Caco-2 (cell line): Measurements from ENCODE around the gene GTPBP3. TPM values are rescaled to one million over a fixed set of nuclear protein-coding genes. Genes with fewer than 3 reads are reported as not detected.

ENCODE experiments used
- BruUV-seq: library from RNA; stranded (reverse); fragments of 400-500 nt; replicated peaks from 2 replicates; lab custom pipeline; 2021; lab: Mats Ljungman, UMichigan
- CTCF ChIA-PET: fragments of 300-600 bp; sonication (Branson Sonifier 250); formaldehyde crosslinking; loops from one replicate; lab custom pipeline; 2022; ENCODE audit warnings: antibody characterized with exemption; lab: Charles Lee
- POLR2A ChIA-PET: fragments of 300-600 bp; sonication (Branson Sonifier 250); formaldehyde crosslinking; loops from one replicate; lab custom pipeline; 2022; ENCODE audit warnings: antibody characterized with exemption; lab: Charles Lee
- DNase-seq, 2 experiments: peaks; one replicate each; pipeline versions ENCODE4 v3.0.0 to v3.0.0-alpha.2; 2020 to 2022
- H3K27me3 ChIP-seq: replicated peaks from 2 replicates; pipeline ENCODE4 v1.6.0; 2011; ENCODE audit warnings: low read length; ENCODE audit not compliant: control insufficient read depth, insufficient read depth
- H3K36me3 ChIP-seq: 2 replicates; pipeline ENCODE4 v1.5.1; 2011; ENCODE audit warnings: low read length; ENCODE audit not compliant: control insufficient read depth, insufficient read depth
- H3K4me1 ChIP-seq: fragments of 250-450 bp; sonication (Bioruptor Pico); 2 replicates; pipeline ENCODE4 v1.5.1; 2020; ENCODE audit warnings: mild to moderate bottlenecking
- H3K4me3 ChIP-seq: 2 replicates; pipeline ENCODE4 v1.5.1; 2011; ENCODE audit warnings: low read depth, mild to moderate bottlenecking, control low read depth, low read length
- H3K9me3 ChIP-seq: fragments of 250-450 bp; sonication (Bioruptor Pico); 2 replicates; pipeline ENCODE4 v1.5.1; 2020; ENCODE audit warnings: mild to moderate bottlenecking, moderate library complexity
- H3K27ac Mint-ChIP-seq: one replicate; pipeline ENCODE4 v1.8.0; 2022; ENCODE audit warnings: mixed read lengths; ENCODE audit not compliant: unreplicated experiment
- H3K27me3 Mint-ChIP-seq: one replicate; pipeline ENCODE4 v1.8.0; 2022; ENCODE audit warnings: mixed read lengths; ENCODE audit not compliant: insufficient read depth, unreplicated experiment
- H3K36me3 Mint-ChIP-seq: one replicate; pipeline ENCODE4 v1.8.0; 2022; ENCODE audit warnings: mild to moderate bottlenecking, mixed read lengths; ENCODE audit not compliant: insufficient read depth, unreplicated experiment
- H3K4me1 Mint-ChIP-seq: one replicate; pipeline ENCODE4 v1.8.0; 2022; ENCODE audit warnings: low read depth, mixed read lengths; ENCODE audit not compliant: unreplicated experiment
- H3K4me3 Mint-ChIP-seq: one replicate; pipeline ENCODE4 v1.8.0; 2022; ENCODE audit warnings: mild to moderate bottlenecking, moderate library complexity, mixed read lengths; ENCODE audit not compliant: unreplicated experiment
- H3K9me3 Mint-ChIP-seq: one replicate; pipeline ENCODE4 v1.8.0; 2022; ENCODE audit warnings: mixed read lengths; ENCODE audit not compliant: unreplicated experiment
- intact Hi-C: fragments of 100-400 bp; cut with micrococcal nuclease; formaldehyde crosslinking; loops from one replicate; pipeline ENCODE4 v1.10.0; 2022; ENCODE audit not compliant: unreplicated experiment
- total RNA-seq: library from RNA; stranded (reverse); gene quantifications from 2 replicates; pipeline ENCODE4 v1.2.3, GENCODE V29; 2022
- TF ChIP-seq, protein P1 (sequence below), 2 experiments: fragments of 200-600 bp in 1 of 2; IDR thresholded peaks; 1 replicate in 1 of 2; 2 replicates in 1 of 2; pipeline versions ENCODE4 v1.5.1 to v1.8.0; 2011 to 2022; ENCODE audit warnings: antibody characterized with exemption in 1 of 2, control low read depth in 1 of 2, inconsistent platforms in 1 of 2, low read depth in 1 of 2, low read length in 1 of 2, mild to moderate bottlenecking in 1 of 2, moderate library complexity in 1 of 2; ENCODE audit not compliant: insufficient read depth in 1 of 2, severe bottlenecking in 1 of 2, unreplicated experiment in 1 of 2

GTPBP3 gene
- total RNA-seq, 1 experiment from 2014 or later = 50.7 TPM

DNA sequence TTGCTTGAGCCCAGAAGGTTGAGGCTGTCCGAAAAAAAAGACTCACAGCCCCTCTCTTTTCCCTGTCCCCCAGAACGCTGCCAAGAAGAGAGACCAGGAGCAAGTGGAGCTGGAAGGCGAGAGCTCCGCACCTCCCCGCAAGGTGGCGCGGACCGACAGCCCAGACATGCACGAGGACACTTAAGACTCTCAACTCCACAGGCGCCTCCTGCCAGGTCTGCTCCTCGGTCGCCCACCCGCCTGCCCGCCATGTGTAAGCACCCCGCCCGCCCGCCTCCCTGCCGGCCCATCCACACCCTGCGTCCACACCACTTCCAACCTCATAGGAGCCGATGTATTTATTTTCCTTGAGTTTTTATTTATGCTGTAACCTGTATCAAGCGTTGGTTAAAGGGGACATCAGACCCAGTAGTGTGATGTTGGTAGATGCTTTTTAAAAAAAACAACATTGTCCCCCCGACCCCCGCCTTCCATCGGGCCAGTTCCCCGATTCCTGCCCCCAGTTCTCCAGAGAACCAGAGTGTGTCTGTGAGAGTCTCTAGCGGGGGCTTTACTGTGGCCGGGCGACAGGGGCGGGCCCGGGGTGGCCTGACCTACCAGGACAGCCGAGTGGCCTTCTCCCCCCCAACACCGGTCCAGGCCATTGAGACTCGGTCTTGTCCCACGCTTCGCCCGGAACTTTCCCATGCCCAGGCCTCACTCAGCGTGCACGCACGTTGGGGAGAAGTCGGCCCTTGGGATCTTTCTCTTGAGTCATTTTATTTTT is 17.7 kb upstream of the GTPBP3 start:
- Histone ChIP-seq H3K4me1 (no peaks in the 10 kb centered on the region), H3K27me3 (no peaks in the 10 kb centered on the region), H3K4me3 (no peak overlapping the region), H3K9me3 (no peaks in the 10 kb centered on the region), H3K36me3 (peaks cover 2% of the 10 kb centered on the region; the same call in 1 of the 2 replicates)
- intact Hi-C loops = no loop called here
- ChIA-PET POLR2A (no interaction called here), CTCF (no interaction called here)
- no peak for DNase-seq
- BruUV-seq = TSS peak; percentile 81
- TF ChIP-seq, protein P1, sequence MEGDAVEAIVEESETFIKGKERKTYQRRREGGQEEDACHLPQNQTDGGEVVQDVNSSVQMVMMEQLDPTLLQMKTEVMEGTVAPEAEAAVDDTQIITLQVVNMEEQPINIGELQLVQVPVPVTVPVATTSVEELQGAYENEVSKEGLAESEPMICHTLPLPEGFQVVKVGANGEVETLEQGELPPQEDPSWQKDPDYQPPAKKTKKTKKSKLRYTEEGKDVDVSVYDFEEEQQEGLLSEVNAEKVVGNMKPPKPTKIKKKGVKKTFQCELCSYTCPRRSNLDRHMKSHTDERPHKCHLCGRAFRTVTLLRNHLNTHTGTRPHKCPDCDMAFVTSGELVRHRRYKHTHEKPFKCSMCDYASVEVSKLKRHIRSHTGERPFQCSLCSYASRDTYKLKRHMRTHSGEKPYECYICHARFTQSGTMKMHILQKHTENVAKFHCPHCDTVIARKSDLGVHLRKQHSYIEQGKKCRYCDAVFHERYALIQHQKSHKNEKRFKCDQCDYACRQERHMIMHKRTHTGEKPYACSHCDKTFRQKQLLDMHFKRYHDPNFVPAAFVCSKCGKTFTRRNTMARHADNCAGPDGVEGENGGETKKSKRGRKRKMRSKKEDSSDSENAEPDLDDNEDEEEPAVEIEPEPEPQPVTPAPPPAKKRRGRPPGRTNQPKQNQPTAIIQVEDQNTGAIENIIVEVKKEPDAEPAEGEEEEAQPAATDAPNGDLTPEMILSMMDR (IDR thresholded peaks at IDR 0.05; ENCODE audit: insufficient read depth in 1 of 2, low read depth in 1 of 2, low read length in 1 of 2, severe bottlenecking in 1 of 2, unreplicated experiment in 1 of 2) = no peak
- Mint-ChIP-seq H3K4me3 (no peak overlapping the region), H3K9me3 (no peaks in the 10 kb centered on the region), H3K27ac (no peak overlapping the region), H3K27me3 (no peaks in the 10 kb centered on the region), H3K36me3 (peaks cover 56% of the 10 kb centered on the region), H3K4me1 (no peaks in the 10 kb centered on the region)

DNA sequence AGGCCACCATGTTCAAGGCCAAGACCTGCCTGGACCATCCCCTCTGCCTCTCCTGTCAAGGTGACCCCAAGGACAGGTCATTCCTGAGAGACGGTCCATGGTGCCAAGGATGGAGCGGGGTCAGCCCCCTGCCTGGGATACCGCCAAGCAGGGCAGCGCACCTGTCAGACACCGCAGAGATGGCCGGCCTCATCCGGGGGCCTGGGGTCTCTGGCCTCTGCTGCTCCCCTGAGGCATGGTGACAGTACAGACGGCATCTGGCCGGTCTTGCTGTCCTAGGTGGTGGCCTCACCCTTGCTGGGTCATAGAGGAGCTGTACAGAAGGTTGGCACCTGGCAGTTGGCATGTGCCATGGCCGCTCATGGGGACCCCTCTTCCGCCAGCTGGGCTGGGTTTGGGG is 16.9 kb upstream of the GTPBP3 start:
- no peaks in the 10 kb centered on the region for H3K27me3 Mint-ChIP-seq
- H3K4me1 Mint-ChIP-seq = no peaks in the 10 kb centered on the region
- no peaks in the 10 kb centered on the region for H3K9me3 Mint-ChIP-seq
- Histone ChIP-seq H3K27me3 (no peaks in the 10 kb centered on the region), H3K4me3 (no peak overlapping the region), H3K4me1 (no peaks in the 10 kb centered on the region), H3K36me3 (peaks cover 1% of the 10 kb centered on the region), H3K9me3 (no peaks in the 10 kb centered on the region)
- intact Hi-C loops = no loop called here
- POLR2A ChIA-PET = interaction anchor here (1.6 kb wide), 1 partner anchor 11 kb away, joined by 4 read pairs; the partner anchor contains the start of gene DDA1
- CTCF ChIA-PET = no interaction called here
- H3K36me3 Mint-ChIP-seq = peaks cover 52% of the 10 kb centered on the region
- no TSS peak for BruUV-seq
- H3K4me3 Mint-ChIP-seq = no peak overlapping the region
- TF ChIP-seq, protein P1 (IDR thresholded peaks at IDR 0.05; ENCODE audit: insufficient read depth in 1 of 2, low read depth in 1 of 2, low read length in 1 of 2, severe bottlenecking in 1 of 2, unreplicated experiment in 1 of 2) = no peak
- no peak for DNase-seq
- no peak overlapping the region for H3K27ac Mint-ChIP-seq

DNA sequence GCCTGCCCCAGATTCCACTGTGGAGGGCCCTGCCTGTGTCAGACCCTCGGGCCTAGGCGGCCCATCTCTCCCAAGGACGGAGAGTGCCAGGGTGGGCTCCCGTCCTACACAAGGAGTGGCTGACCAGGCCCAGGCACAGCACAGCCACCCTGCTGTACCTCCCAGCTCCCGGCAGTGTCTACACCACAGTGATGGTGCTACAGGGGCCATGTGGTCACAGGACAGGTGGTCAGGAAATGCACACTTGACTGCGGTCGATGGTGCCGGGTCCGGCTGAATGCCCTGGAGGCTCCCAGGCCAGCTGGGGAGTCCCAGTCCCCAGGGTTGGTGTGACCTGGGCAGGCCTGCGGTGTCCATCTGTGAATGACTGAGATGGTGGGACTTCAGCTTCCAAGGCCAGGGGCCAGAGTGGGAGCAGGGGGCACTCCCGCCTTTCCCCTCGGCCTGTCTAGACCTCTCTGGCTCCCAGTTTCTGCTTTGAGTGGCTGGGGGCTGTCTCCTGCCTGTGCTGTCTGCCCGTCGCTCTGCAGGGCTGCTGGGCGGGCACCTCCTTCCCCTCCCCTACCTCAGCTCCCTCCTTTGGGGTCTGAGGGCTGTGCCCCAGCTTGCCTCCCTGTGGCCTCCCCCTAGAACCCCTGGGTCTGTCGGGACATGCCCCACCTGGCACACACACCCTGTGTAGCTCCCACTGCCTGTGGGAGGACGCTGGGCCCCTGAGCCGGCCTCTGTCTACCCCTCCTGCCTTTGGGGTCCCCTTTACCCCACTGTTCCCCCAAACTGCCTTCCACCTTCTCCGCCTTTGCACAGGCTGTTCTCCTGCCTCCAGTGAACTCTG is 15.5 kb upstream of the GTPBP3 start:
- Histone ChIP-seq H3K36me3 (no peaks in the 10 kb centered on the region; the same call in 1 of the 2 replicates), H3K27me3 (no peaks in the 10 kb centered on the region), H3K4me3 (no peak overlapping the region), H3K4me1 (peaks cover 3% of the 10 kb centered on the region; the same call in 1 of the 2 replicates), H3K9me3 (no peaks in the 10 kb centered on the region)
- no TSS peak for BruUV-seq
- Mint-ChIP-seq H3K27me3 (no peaks in the 10 kb centered on the region), H3K4me1 (no peaks in the 10 kb centered on the region), H3K4me3 (peak overlapping the region; percentile 12), H3K36me3 (peaks cover 38% of the 10 kb centered on the region), H3K9me3 (no peaks in the 10 kb centered on the region), H3K27ac (peak overlapping the region; percentile 63)
- CTCF ChIA-PET = interaction anchor here (0.6 kb wide), 1 partner anchor 29 kb away, joined by 4 read pairs; no protein-coding TSS in a partner anchor
- no peak for DNase-seq
- POLR2A ChIA-PET = interaction anchor here (1.6 kb wide), 1 partner anchor 13 kb away, joined by 4 read pairs; the partner anchor contains the start of gene DDA1
- intact Hi-C loops = no loop called here
- TF ChIP-seq, protein P1 (IDR thresholded peaks at IDR 0.05; ENCODE audit: insufficient read depth in 1 of 2, low read depth in 1 of 2, low read length in 1 of 2, severe bottlenecking in 1 of 2, unreplicated experiment in 1 of 2) = no peak
